ENCODE measurements around the gene ADD3.
"Not testable (repeated sequence)": the region's sequence is repeated elsewhere in the genome, so short reads cannot be mapped to it uniquely, and the experiment has no call there.

The ADD3 gene

GRCh38 chr10:109977382-109977806 is 30.4 kb upstream of the ADD3 start:
- no peak for DNase-seq

- DNase-seq = no peak
Observed at GRCh38 chr10:109978481-109978880, 29.3 kb upstream of the ADD3 start.

GRCh38 chr10:109979215-109979614 is 28.6 kb upstream of the ADD3 start:
- DNase-seq = no peak

GRCh38 chr10:109981650-109982049 is 26.1 kb upstream of the ADD3 start:
- no peak for DNase-seq

- no peak for DNase-seq
Observed at GRCh38 chr10:109982123-109982522, 25.7 kb upstream of the ADD3 start.

DNA sequence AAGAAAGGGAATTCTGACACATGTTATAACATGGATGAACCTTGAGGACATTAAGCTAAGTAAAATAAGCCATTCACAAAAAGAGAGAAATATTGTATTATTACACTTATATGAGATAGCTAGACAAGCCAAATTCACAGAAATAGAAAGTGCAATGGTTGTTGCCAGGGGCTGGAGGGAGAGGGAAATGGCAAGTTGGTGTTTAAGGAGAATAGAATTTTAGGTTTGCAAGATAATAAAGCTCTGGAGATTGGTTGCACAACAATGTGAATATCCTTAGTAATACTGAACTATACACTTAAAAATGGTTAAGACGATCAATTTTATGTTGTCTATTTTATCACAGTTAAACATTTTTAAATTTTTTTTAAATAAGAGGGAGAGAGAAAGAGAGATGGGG is 25.0 kb upstream of the ADD3 start:
- DNase-seq = no peak

DNA sequence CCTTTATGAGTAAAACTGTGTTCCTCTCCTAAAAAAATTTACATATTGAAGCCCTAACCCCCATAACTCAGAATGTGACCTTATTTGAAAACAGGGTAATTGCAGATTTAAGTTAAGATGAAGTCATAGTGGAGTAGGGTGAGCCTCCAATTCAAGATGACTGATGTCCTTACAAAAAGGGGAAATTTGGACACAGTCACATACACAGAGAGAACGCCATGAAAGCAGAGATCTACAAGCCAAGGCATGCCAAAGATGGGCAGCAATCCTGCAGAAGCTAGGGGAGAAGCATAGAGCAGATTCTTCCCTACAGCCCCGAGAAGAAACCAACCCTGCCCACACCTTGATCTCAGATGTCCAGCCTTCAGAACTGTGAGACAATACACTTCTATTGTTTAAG is 23.8 kb upstream of the ADD3 start:
- DNase-seq = no peak

DNA sequence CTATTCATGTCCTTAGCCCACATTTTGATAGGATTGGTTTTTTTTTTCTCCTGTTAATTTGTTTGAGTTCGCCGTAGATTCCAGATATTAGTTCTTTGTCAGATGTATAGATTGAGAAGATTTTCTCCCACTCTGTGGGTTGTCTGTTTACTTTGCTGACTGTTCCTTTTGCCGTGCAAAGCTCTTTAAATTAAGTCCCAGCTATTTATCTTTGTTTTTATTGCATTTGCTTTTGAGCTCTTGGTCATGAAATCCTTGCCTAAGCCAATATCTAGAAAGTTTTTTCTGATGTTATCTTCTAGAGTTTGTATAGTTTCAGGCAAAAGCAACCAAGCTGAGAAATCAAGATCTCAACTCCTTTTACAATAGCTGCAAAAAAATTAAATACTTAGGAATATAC is 22.0 kb upstream of the ADD3 start:
- DNase-seq = not testable (repeated sequence)

DNA sequence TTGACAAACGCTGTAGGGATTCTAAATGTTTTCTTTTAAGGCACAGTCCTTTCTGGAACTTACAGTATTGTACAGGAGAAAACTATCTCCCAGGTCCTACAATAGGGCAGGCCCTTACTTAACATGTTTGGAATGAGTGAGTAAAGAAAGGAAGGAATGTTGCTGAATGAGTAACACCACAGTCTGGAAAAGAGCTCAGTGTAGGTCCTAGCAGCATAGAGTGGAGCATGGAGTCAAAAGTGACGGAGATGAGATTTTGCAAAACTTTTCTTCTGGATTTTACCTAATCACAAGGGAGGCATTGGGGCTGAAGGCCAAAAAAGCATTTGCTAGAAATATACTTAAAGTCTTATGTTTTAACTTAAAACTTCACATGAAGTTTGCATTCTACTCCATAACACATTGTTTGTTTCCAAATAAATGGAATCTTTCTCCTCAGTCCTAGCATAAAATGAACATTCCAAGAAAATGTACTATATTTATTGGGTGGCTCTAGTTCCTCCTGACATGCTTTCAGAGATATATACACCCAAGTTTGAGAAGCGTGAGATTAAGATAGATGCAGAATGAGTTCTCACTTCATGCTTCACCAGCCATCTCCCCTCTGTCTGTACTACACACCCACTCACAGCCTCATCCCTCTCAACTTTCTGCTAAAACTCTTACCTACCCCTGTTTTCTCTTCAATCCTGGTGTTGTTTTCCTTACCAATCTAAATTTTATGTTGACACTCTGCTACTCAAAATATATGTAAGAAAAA is 20.2 kb upstream of the ADD3 start:
- DNase-seq = no peak

DNA sequence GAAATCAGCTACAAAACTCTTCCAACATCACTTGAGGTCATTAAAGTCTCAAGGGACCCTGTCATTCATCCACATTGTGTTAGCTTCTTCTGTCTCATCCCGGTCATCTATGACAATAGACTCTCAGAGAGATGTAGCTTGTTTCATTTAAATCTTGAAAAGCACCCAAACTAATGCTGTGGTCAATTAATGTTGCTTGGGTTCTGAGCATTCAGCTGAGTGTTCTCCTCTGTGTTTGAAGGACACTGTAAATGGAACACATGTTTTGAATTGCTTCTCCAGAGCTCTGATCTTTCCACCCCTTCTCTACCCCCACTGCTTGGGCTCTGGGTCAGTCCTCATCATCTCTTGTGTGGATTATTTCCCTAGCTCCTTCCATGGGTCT is 19.6 kb upstream of the ADD3 start:
- no peak for DNase-seq

DNA sequence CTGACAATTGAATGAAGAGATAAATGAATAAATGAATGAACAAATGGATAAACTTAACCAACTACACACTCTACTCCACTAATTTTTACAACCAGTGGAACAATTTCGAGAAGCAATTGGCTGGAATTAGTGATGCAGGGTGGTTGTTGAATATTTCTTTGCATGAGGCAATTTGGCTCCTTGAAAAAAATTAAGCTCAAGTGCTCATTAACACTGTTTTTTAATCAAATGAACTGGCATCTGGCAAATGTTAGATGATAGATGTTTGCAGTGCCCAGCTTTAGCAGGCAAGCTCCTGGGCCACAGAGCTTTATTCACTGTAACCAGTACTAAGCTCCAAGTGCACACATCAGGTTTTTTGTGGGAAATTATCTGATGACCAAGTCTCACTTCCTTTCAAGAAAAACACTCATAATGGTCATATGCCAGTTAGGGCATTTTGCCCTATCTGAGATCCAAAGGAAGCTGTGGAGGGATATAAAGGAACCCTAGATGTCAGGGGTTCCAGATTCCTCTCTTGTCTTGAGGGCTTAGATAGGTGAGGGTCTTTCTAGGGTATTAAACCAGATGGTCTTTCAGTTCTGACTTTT is 16.4 kb upstream of the ADD3 start:
- no peak for DNase-seq

GRCh38 chr10:109992485-109992884 is 15.3 kb upstream of the ADD3 start:
- DNase-seq = no peak

DNA sequence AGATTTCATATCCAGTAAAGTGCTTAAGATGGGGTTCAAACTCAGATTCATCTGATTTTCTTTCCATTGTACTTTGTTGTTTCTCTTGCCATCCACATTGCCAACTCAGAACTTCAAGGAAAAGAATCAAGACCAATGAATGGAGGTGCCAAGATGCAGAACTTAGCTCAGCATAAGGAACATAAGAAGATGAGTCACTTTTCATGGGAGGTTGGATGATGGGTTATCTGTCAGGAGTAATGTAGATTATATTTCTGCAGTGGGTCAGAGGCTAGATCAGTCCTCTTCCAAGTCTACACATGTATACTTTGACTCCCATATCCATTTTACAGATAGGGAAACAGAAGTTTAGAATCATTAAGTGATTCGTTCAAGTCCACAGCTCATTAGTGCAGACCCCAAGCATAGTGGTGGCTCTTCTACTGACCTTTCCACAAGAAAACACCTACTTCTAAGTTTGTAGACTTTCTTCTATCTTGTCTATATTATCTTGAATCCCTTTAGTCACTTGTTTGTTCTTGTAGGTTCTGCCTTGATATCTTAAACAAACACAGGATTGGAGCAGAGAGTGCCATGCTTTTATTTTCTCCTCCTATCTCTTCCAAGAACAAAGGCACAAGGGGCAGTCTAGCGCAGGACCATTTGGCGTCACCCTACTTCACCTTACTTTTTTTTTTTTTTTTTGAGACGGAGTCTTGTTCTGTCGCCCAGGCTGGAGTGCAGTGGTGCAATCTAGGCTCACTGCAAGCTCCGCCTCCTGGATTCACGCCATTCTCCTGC is 14.0 kb upstream of the ADD3 start:
- no peak for DNase-seq

DNA sequence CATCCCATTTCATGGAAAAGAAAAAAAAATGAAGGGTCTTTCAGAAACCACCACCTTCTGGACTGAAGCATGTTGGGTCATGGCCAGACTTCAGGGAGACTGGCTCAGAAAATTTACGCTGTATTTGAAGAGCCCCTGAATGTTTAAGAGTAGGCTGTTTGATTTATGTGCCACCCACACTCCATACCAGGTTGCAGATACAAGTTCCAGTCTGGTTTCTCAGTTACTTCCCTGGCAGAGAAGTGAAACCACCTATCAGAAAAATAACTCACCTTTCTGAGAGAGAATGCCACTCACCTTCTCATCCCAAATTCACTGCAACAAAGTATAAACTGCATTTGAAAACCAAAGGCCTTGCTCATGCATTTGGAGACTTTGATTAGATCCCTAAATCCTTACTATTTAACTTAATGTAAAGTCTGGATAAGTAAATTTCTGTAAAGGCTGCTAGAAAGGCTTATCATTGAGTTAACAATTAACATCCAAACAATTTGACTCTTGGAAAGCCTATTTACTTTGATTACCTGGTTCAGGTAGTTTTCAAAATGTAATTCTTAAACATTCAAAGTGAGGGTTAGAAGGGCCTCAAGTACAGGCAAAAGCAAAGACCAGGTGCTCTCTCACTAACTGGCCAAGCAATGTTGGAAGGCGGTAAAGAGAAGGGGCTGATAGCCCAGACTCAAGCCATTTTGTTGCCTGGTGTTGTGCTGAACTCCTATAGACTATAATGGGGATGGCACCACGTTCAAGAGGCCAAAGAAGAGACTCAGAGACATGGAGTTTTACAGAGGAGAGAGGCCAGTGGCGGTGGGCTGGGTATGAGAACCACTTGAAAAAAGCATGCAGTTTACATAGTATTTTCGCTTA is 12.8 kb upstream of the ADD3 start:
- no peak for DNase-seq

- no peak for DNase-seq
Observed at GRCh38 chr10:109995595-109995994, 12.2 kb upstream of the ADD3 start.

- no peak for DNase-seq
Observed at GRCh38 chr10:109996225-109996624, 11.6 kb upstream of the ADD3 start.

DNA sequence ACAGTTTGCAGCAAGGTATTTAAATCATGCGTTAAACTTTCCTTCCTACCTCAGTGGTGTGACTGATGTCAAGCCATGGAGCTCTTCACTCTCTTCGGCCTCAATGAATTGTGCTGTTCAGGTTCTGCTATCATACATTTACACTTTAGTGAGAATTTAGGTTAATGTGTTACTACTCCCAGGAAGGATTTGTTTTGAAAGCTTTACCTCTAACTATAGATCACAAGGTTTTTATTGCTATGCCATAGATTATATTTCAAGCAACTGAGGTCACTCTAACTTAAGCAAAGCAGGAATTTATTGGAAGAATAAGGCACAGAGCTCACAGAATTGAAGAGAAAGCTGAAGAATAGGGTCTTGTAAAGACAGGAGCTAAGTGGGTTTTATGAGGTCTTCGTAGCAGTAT is 11.0 kb upstream of the ADD3 start:
- DNase-seq = no peak

GRCh38 chr10:109997233-109997632 is 10.6 kb upstream of the ADD3 start:
- DNase-seq = no peak

DNA sequence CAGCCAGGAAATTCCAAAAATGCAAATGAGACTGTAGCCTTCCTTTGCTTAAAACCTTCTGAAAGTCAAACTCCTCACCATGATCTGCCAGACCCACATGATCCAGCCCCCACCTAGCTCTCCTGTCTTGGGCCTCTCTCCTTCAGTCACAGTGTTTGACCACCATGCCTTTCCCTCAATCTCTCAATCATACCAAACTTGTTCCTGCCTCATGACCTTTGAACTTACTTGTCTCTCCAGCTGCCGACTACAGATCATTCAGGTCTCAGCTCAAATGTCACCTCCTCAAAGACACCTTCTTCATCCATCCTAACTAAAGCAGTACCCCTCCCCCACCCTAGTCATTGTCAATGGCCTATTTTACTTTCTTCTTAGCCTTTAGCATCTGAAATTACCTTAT is 9.3 kb upstream of the ADD3 start:
- no peak for DNase-seq

DNA sequence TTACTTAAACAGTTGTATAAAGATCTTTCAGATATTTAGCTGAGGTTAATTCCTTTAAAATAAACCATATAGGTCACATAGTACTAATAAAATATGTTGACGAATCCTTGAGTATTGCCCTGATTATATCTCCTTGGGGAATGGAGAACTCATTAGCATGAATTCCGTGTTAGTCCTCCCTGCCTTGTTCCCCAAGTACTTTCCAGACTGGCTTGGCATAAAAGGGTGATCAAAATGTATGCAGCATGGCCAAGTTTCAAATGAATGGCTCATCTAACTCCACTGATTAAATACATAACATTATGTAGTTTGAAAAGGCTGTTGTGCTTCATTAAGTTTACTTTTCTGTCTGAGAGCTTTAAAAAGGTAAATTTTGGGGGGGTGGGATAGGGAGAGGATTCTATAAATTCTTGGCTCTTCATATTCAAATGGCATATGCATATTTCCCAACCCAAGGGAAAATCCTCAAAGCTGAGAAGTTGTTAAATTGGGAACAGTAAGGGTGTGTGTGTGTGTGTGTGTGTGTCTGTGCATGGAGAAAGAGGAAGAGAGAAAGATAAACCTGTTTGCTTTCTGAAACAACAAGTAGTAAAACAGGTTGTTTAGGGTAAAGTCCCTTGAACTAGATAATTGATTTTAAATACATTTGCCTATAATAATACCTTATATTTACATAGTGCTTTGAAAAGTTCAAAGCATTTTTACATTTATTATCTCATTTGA is 4.8 kb upstream of the ADD3 start:
- no peak for DNase-seq

DNA sequence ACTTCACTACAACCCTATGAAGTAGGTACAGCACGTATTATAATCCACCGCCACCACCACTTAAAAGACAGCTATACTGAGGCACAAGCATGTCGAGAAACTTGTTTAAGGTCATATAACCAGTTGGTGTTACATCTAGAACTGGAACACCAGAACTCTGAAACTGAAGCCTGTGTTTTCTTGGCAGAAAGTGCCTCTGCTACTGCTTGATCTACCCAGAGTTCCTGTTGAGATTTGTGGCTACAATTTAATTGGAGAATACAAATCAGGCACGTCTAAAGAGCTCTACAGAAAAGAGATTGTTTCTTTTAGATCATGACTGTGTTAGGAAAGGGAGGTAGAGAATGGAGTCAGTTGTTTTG is 4.3 kb upstream of the ADD3 start:
- DNase-seq = no peak

- DNase-seq = no peak
Observed at GRCh38 chr10:110005719-110006118, 2.1 kb upstream of the ADD3 start.

All from NCI-H2081 treated with DMSO at 0.1 percent for 48 hours (cell line).